ENCODE data around the gene BABAM2. TPM values are rescaled to one million over a fixed set of nuclear protein-coding genes. Genes with fewer than 3 reads are reported as not detected.

Gene BABAM2
- total RNA-seq, 2 experiments from 2014 or later: 19.7 to 33.2 TPM

DNA sequence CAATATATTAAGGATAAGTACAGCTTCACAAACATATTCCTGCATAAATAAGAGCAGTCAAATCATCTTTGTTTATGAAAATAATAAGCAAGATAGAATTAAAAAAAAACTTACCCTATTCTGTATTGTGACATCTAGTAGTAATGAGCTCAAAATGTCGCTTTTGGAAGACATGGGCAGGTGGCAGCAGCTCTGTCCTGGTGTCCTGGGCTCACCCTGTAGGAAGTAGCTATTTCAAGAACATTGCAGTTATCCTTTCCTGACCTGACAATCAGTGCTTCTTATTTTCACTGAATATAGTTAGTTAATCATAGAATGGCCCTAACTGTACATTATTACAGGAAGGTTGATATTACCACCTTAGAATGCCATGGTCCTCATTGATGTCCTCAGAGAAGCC is 229.1 kb downstream of the BABAM2 start:
- Histone ChIP-seq H3K27ac (ENCODE audit: low read depth, low read length, poor library complexity, severe bottlenecking) (no peak overlapping the region), H2AFZ (ENCODE audit: low read length) (no peak overlapping the region), H3K4me2 (ENCODE audit: low read length) (no peak overlapping the region), H3K4me3 (ENCODE audit: low read depth, low read length, poor library complexity, severe bottlenecking) (no peak overlapping the region), H3K9me2 (ENCODE audit: insufficient read depth, low read length) (no peaks in the 10 kb centered on the region), H3K79me2 (ENCODE audit: insufficient read depth, low read depth, low read length) (no peaks in the 10 kb centered on the region), H4K20me1 (ENCODE audit: insufficient read depth, low read length) (no peaks in the 10 kb centered on the region), H3K9me3 (ENCODE audit: low read length) (no peaks in the 10 kb centered on the region), H3K4me1 (ENCODE audit: insufficient read depth, low read length, poor library complexity, severe bottlenecking) (no peaks in the 10 kb centered on the region), H3K36me3 (ENCODE audit: insufficient read depth, low read length) (no peaks in the 10 kb centered on the region)
- no TSS peak for BruUV-seq (replicated peaks)
- POLR2A ChIA-PET: no interaction called here
- intact Hi-C loops (cut with micrococcal nuclease; ENCODE audit: unreplicated experiment): no loop called here
- DNase-seq (ENCODE audit: low spot score): no peak
- TF ChIP-seq EZH2phosphoT487 (IDR thresholded peaks at IDR 0.05; ENCODE audit: borderline replicate concordance, low read depth, low read length): no peak
- TF ChIP-seq, protein P1, sequence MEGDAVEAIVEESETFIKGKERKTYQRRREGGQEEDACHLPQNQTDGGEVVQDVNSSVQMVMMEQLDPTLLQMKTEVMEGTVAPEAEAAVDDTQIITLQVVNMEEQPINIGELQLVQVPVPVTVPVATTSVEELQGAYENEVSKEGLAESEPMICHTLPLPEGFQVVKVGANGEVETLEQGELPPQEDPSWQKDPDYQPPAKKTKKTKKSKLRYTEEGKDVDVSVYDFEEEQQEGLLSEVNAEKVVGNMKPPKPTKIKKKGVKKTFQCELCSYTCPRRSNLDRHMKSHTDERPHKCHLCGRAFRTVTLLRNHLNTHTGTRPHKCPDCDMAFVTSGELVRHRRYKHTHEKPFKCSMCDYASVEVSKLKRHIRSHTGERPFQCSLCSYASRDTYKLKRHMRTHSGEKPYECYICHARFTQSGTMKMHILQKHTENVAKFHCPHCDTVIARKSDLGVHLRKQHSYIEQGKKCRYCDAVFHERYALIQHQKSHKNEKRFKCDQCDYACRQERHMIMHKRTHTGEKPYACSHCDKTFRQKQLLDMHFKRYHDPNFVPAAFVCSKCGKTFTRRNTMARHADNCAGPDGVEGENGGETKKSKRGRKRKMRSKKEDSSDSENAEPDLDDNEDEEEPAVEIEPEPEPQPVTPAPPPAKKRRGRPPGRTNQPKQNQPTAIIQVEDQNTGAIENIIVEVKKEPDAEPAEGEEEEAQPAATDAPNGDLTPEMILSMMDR (conservative IDR thresholded peaks at IDR 0.05; ENCODE audit: low read length): no peak
- CTCF ChIA-PET (ENCODE audit: unreplicated experiment): no interaction called here

DNA sequence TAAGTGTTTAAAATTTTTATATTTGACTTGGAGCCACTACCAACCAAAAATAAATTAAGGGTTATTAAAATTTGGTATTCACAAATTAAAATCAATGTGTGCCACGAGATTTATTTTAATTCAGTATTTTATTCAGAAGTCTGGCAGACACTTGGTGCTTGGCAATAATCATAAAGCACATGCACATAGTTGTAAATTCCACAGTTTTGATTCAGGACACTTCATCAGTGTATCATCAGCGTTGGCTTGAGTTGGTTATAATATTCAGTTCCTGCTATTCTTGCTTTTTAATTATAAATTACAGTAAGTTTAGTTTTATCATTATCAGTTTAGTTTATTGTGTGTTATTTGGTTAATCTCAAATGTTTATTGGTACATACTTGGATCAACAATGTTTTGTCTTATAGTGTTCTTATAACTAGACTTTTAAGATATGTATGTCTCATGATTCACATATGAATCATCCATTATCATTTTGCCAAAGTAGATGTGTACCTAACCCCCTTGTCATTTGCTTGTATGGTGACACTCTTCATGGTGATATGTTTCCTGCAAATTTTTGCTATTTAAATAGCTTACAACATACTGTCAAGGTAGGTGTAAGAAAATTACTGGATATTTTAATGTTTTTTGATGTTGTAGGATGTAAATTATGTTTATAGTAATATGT is 237.9 kb downstream of the BABAM2 start:
- no peak overlapping the region for H3K4me3 ChIP-seq (ENCODE audit: low read depth, low read length, poor library complexity, severe bottlenecking)
- H3K9me2 ChIP-seq (ENCODE audit: insufficient read depth, low read length): no peaks in the 10 kb centered on the region
- H3K36me3 ChIP-seq (ENCODE audit: insufficient read depth, low read length): no peaks in the 10 kb centered on the region
- no peak overlapping the region for H3K4me2 ChIP-seq (ENCODE audit: low read length)
- TF ChIP-seq, protein P1 (conservative IDR thresholded peaks at IDR 0.05; ENCODE audit: low read length): no peak
- no peak for TF ChIP-seq EZH2phosphoT487 (IDR thresholded peaks at IDR 0.05; ENCODE audit: borderline replicate concordance, low read depth, low read length)
- no peaks in the 10 kb centered on the region for H3K9me3 ChIP-seq (ENCODE audit: low read length)
- ChIA-PET CTCF (ENCODE audit: unreplicated experiment) (no interaction called here), POLR2A (interaction anchor here (0.6 kb wide), 1 partner anchor 63 kb away, joined by 3 read pairs; no protein-coding TSS in a partner anchor)
- H4K20me1 ChIP-seq (ENCODE audit: insufficient read depth, low read length): no peaks in the 10 kb centered on the region
- no peaks in the 10 kb centered on the region for H3K79me2 ChIP-seq (ENCODE audit: insufficient read depth, low read depth, low read length)
- H2AFZ ChIP-seq (ENCODE audit: low read length): no peak overlapping the region
- no peak for DNase-seq (ENCODE audit: low spot score)
- H3K27ac ChIP-seq (ENCODE audit: low read depth, low read length, poor library complexity, severe bottlenecking): no peak overlapping the region
- intact Hi-C loops (cut with micrococcal nuclease; ENCODE audit: unreplicated experiment): no loop called here
- H3K4me1 ChIP-seq (ENCODE audit: insufficient read depth, low read length, poor library complexity, severe bottlenecking): no peaks in the 10 kb centered on the region
- no TSS peak for BruUV-seq (replicated peaks)

DNA sequence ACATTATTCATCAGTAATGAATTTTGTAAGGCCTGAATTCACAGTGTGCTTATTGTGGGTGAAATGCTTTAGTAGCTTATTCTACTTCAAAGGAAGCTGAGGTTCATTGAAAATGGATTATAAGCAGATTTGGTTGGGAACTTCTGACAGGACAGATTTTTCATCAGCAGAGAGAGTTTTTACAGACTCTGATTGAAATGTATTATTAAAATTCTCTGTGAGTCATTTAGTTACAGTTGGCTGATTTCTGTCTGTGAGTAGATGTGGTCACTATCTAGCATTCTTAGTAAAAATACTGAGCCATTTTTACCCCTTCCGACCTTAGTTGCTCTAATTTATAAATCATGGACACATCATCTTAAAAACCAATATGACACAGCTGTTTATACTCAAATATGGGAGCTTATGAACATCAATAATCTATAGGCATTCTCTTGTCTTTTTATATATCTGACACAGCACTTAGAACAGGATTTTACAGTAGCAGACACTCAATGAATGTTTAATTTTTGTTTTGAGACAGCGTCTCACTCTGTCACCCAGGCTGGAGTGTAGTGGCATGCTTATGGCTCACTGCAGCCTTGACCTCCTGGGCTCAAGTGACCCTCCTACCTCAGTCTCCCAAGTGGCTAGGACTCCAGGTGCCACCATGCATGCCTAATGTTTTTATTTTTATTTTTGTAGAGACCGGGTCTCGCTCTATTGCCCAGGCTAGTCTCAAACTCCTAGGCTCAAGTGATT is 239.6 kb downstream of the BABAM2 start:
- intact Hi-C loops (cut with micrococcal nuclease; ENCODE audit: unreplicated experiment): no loop called here
- no peak overlapping the region for H3K4me2 ChIP-seq (ENCODE audit: low read length)

More for the DNA sequence above, 239.6 kb downstream of the BABAM2 start:
- no peak for TF ChIP-seq EZH2phosphoT487 (IDR thresholded peaks at IDR 0.05; ENCODE audit: borderline replicate concordance, low read depth, low read length)
- TF ChIP-seq, protein P1 (conservative IDR thresholded peaks at IDR 0.05; ENCODE audit: low read length): no peak
- Histone ChIP-seq H3K9me3 (ENCODE audit: low read length) (no peaks in the 10 kb centered on the region), H3K79me2 (ENCODE audit: insufficient read depth, low read depth, low read length) (no peaks in the 10 kb centered on the region), H3K4me1 (ENCODE audit: insufficient read depth, low read length, poor library complexity, severe bottlenecking) (no peaks in the 10 kb centered on the region), H3K4me3 (ENCODE audit: low read depth, low read length, poor library complexity, severe bottlenecking) (no peak overlapping the region), H2AFZ (ENCODE audit: low read length) (no peak overlapping the region), H3K36me3 (ENCODE audit: insufficient read depth, low read length) (no peaks in the 10 kb centered on the region), H3K27ac (ENCODE audit: low read depth, low read length, poor library complexity, severe bottlenecking) (no peak overlapping the region), H4K20me1 (ENCODE audit: insufficient read depth, low read length) (no peaks in the 10 kb centered on the region), H3K9me2 (ENCODE audit: insufficient read depth, low read length) (no peaks in the 10 kb centered on the region)
- CTCF ChIA-PET (ENCODE audit: unreplicated experiment): no interaction called here
- POLR2A ChIA-PET: no interaction called here
- DNase-seq (ENCODE audit: low spot score): no peak
- no TSS peak for BruUV-seq (replicated peaks)
